SU-DHL-6 (cell line): ENCODE data around the gene ARHGAP27.

ENCODE experiments used
- CTCF ChIP-seq: fragments of 200-600 bp; sonication (generic); IDR thresholded peaks from one replicate; pipeline ENCODE4 v1.5.1; 2017; ENCODE audit warnings: antibody characterized with exemption, mild to moderate bottlenecking, low read length, moderate library complexity; ENCODE audit not compliant: insufficient read depth, poor library complexity, severe bottlenecking
- EZH2phosphoT487 ChIP-seq: fragments of 200-600 bp; sonication (generic), shearing (Covaris generic); conservative IDR thresholded peaks from 2 replicates; pipeline ENCODE4 v1.6.1; 2018; ENCODE audit warnings: mild to moderate bottlenecking, antibody characterized with exemption, low read length, moderate library complexity, mixed read lengths

GRCh38 chr17:45370949-45371413 lies 61.7 kb downstream of the ARHGAP27 start:
- TF ChIP-seq CTCF = no peak
- TF ChIP-seq EZH2phosphoT487 = no peak
